Ascending aorta (tissue), 2 donors: Measurements from ENCODE around the gene ANKMY1. TPM values are rescaled to one million over a fixed set of nuclear protein-coding genes. Genes with fewer than 3 reads are reported as not detected.

ENCODE experiments used
- DNase-seq, 2 donors: peaks; one replicate each; pipeline ENCODE4 v3.0.0-alpha.2; 2019; ENCODE audit warnings: low spot score in 2 of 2
- H3K27ac ChIP-seq, 2 donors: fragments of 200-600 bp; sonication (generic); one replicate each; pipeline ENCODE4 v1.5.1; 2016 to 2017; ENCODE audit warnings: mild to moderate bottlenecking in 1 of 2
- H3K27me3 ChIP-seq: fragments of 200-600 bp; sonication (generic); one replicate; pipeline ENCODE4 v1.5.1; 2017
- H3K36me3 ChIP-seq, 2 donors: fragments of 200-600 bp; sonication (generic); one replicate each; pipeline ENCODE4 v1.5.1; 2016
- H3K4me1 ChIP-seq, 2 donors: fragments of 200-600 bp; sonication (generic); one replicate each; pipeline ENCODE4 v1.5.1; 2016 to 2017; ENCODE audit warnings: mild to moderate bottlenecking in 1 of 2
- H3K4me3 ChIP-seq, 2 donors: fragments of 200-600 bp; sonication (generic); one replicate each; pipeline ENCODE4 v1.5.1; 2016 to 2017; ENCODE audit warnings: mild to moderate bottlenecking in 1 of 2
- H3K9me3 ChIP-seq, 2 donors: fragments of 200-600 bp; sonication (generic); one replicate each; pipeline ENCODE4 v1.5.1; 2016
- intact Hi-C: fragments of 100-400 bp; cut with DNase I; formaldehyde crosslinking; loops from one replicate; pipeline ENCODE4 v1.15.1; 2023
- total RNA-seq: library from RNA; depleted of rRNA; stranded (reverse); fragments of >200 nt; gene quantifications from one replicate; pipeline ENCODE4 v1.1.0, GENCODE V29; 2016
- TF ChIP-seq, protein P1 (sequence below), 3 experiments: fragments of 200-600 bp in 2 of 3; fragments of 450-650 bp in 1 of 3; sonication (generic) in 2 of 3; IDR thresholded peaks; one replicate each; pipeline ENCODE4 v1.5.1; 2016 to 2019; ENCODE audit warnings: antibody characterized with exemption in 3 of 3, mild to moderate bottlenecking in 1 of 3, moderate library complexity in 1 of 3

Gene ANKMY1
- total RNA-seq, 1 donor from 2014 or later, result 14.4 TPM

DNA sequence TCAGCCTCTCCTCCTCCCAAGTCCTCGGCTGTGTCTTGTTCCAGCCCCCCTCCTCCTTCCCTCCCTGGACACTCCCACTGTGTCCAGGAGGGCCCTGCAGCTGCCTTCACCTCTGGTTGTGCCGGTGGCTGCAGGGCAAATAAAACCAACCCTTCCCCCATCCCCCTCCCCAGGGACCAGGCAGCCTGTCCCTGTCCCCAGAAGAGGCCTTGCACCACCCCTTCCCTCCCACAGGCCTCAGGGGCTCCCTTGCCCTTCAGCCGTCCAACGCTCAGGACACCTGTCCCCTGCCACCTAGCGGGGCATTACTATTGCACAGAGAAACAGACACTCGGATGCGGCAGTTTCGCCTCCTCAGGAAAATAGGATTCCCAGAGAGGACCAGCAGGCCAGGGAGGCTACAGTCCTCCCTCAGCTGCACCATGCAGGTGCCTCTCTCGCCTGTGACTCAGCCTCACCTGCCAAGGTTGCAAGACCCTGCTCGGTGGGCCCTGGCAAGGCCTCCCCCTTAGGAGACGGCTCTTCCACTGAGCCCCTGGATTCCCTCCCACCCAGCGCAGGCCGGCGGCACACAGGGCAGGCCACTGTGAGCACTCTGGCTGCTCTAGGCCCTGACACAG, 127.8 kb downstream of the ANKMY1 start:
- H3K36me3 ChIP-seq, result no peaks in the 10 kb centered on the region
- H3K27ac ChIP-seq, result no peak overlapping the region
- TF ChIP-seq, protein P1, sequence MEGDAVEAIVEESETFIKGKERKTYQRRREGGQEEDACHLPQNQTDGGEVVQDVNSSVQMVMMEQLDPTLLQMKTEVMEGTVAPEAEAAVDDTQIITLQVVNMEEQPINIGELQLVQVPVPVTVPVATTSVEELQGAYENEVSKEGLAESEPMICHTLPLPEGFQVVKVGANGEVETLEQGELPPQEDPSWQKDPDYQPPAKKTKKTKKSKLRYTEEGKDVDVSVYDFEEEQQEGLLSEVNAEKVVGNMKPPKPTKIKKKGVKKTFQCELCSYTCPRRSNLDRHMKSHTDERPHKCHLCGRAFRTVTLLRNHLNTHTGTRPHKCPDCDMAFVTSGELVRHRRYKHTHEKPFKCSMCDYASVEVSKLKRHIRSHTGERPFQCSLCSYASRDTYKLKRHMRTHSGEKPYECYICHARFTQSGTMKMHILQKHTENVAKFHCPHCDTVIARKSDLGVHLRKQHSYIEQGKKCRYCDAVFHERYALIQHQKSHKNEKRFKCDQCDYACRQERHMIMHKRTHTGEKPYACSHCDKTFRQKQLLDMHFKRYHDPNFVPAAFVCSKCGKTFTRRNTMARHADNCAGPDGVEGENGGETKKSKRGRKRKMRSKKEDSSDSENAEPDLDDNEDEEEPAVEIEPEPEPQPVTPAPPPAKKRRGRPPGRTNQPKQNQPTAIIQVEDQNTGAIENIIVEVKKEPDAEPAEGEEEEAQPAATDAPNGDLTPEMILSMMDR (IDR thresholded peaks at IDR 0.05), result no peak
- peak; percentile 7 to 54 for DNase-seq
- no peaks in the 10 kb centered on the region for H3K9me3 ChIP-seq
- peaks cover 7 to 12% of the 10 kb centered on the region in 2 donors for H3K4me1 ChIP-seq
- H3K4me3 ChIP-seq, result no peak overlapping the region
- intact Hi-C loops, result no loop called here
- no peaks in the 10 kb centered on the region for H3K27me3 ChIP-seq

Other genes with a start within 250 kb of the ANKMY1 start
- 123 TPM for gene GPC1, start 122.3 kb downstream of the ANKMY1 start, total RNA-seq
- gene DUSP28, start 2.4 kb upstream of the ANKMY1 start, total RNA-seq, result 72.3 TPM
- gene RNPEPL1, start 10.5 kb upstream of the ANKMY1 start, total RNA-seq, result 196 TPM
- 27.8 TPM for gene CAPN10, start 28.7 kb upstream of the ANKMY1 start, total RNA-seq
- gene GPR35, start 67.5 kb upstream of the ANKMY1 start, total RNA-seq, result not detected
- gene AQP12B, start 124.9 kb upstream of the ANKMY1 start, total RNA-seq, result not detected
- gene AQP12A, start 133.9 kb upstream of the ANKMY1 start, total RNA-seq, result not detected